Measurements from ENCODE around the gene ASTN2.
"Not testable (repeated sequence)": the region's sequence is repeated elsewhere in the genome, so short reads cannot be mapped to it uniquely, and the experiment has no call there.

ASTN2 gene

GRCh38 chr9:116891424-116891823 is 523.4 kb downstream of the ASTN2 start:
- no peaks in the 10 kb centered on the region for H3K79me2 ChIP-seq (ENCODE audit: control insufficient read depth, low read length)
- no peaks in the 10 kb centered on the region for H3K9me2 ChIP-seq (replicated peaks; ENCODE audit: control insufficient read depth, low read length)
- no peak overlapping the region for H3K27ac ChIP-seq (ENCODE audit: low read depth, low read length)
- no peaks in the 10 kb centered on the region for H3K27me3 ChIP-seq (ENCODE audit: control insufficient read depth, low read length)
- TF ChIP-seq CTCF (IDR thresholded peaks at IDR 0.05; ENCODE audit: low read depth, low read length, poor library complexity, severe bottlenecking) (no peak), EZH2phosphoT487 (IDR thresholded peaks at IDR 0.05; ENCODE audit: borderline replicate concordance, low read length) (no peak)
- no peaks in the 10 kb centered on the region for H3K4me1 ChIP-seq (ENCODE audit: control insufficient read depth, low read length)
- no peaks in the 10 kb centered on the region for H3K9me3 ChIP-seq (ENCODE audit: control insufficient read depth, insufficient read depth, low read length)
- no peak overlapping the region for H3K4me3 ChIP-seq (ENCODE audit: low read length)
- H3F3A ChIP-seq (ENCODE audit: control insufficient read depth, insufficient read depth), result no peaks in the 10 kb centered on the region
- no peak overlapping the region for H3K4me2 ChIP-seq (ENCODE audit: low read length)
- H4K20me1 ChIP-seq (ENCODE audit: control insufficient read depth, insufficient read depth, low read depth, low read length), result no peaks in the 10 kb centered on the region
- H3K36me3 ChIP-seq (ENCODE audit: control insufficient read depth, low read length), result no peaks in the 10 kb centered on the region

- not testable (repeated sequence) for H3K4me2 ChIP-seq (ENCODE audit: low read length); H3K79me2 ChIP-seq (ENCODE audit: control insufficient read depth, low read length); H3K9me3 ChIP-seq (ENCODE audit: control insufficient read depth, insufficient read depth, low read length); H3K9me2 ChIP-seq (replicated peaks; ENCODE audit: control insufficient read depth, low read length); H3K27ac ChIP-seq (ENCODE audit: low read depth, low read length); H3K36me3 ChIP-seq (ENCODE audit: control insufficient read depth, low read length); H3K27me3 ChIP-seq (ENCODE audit: control insufficient read depth, low read length); H3F3A ChIP-seq (ENCODE audit: control insufficient read depth, insufficient read depth); H4K20me1 ChIP-seq (ENCODE audit: control insufficient read depth, insufficient read depth, low read depth, low read length); H3K4me3 ChIP-seq (ENCODE audit: low read length); H3K4me1 ChIP-seq (ENCODE audit: control insufficient read depth, low read length)
Observed at GRCh38 chr9:116888476-116888875, 526.4 kb downstream of the ASTN2 start.

GRCh38 chr9:116888066-116888465 is 526.8 kb downstream of the ASTN2 start:
- H3K4me3 ChIP-seq (ENCODE audit: low read length), result no peak overlapping the region
- H3K27ac ChIP-seq (ENCODE audit: low read depth, low read length), result no peak overlapping the region
- no peaks in the 10 kb centered on the region for H3K79me2 ChIP-seq (ENCODE audit: control insufficient read depth, low read length)
- H3K4me1 ChIP-seq (ENCODE audit: control insufficient read depth, low read length), result no peaks in the 10 kb centered on the region
- no peaks in the 10 kb centered on the region for H3K9me3 ChIP-seq (ENCODE audit: control insufficient read depth, insufficient read depth, low read length)
- no peaks in the 10 kb centered on the region for H3K9me2 ChIP-seq (replicated peaks; ENCODE audit: control insufficient read depth, low read length)
- TF ChIP-seq EZH2phosphoT487 (IDR thresholded peaks at IDR 0.05; ENCODE audit: borderline replicate concordance, low read length) (no peak), CTCF (IDR thresholded peaks at IDR 0.05; ENCODE audit: low read depth, low read length, poor library complexity, severe bottlenecking) (no peak)
- H3K4me2 ChIP-seq (ENCODE audit: low read length), result no peak overlapping the region
- no peaks in the 10 kb centered on the region for H3K36me3 ChIP-seq (ENCODE audit: control insufficient read depth, low read length)
- H3F3A ChIP-seq (ENCODE audit: control insufficient read depth, insufficient read depth), result no peaks in the 10 kb centered on the region
- H3K27me3 ChIP-seq (ENCODE audit: control insufficient read depth, low read length), result no peaks in the 10 kb centered on the region
- H4K20me1 ChIP-seq (ENCODE audit: control insufficient read depth, insufficient read depth, low read depth, low read length), result no peaks in the 10 kb centered on the region

- TF ChIP-seq EZH2phosphoT487 (IDR thresholded peaks at IDR 0.05; ENCODE audit: borderline replicate concordance, low read length) (no peak), CTCF (IDR thresholded peaks at IDR 0.05; ENCODE audit: low read depth, low read length, poor library complexity, severe bottlenecking) (no peak)
- H3K79me2 ChIP-seq (ENCODE audit: control insufficient read depth, low read length), result no peaks in the 10 kb centered on the region
- H3K4me3 ChIP-seq (ENCODE audit: low read length), result no peak overlapping the region
- H3K9me2 ChIP-seq (replicated peaks; ENCODE audit: control insufficient read depth, low read length), result no peaks in the 10 kb centered on the region
- no peak overlapping the region for H3K4me2 ChIP-seq (ENCODE audit: low read length)
- no peaks in the 10 kb centered on the region for H3K9me3 ChIP-seq (ENCODE audit: control insufficient read depth, insufficient read depth, low read length)
- H4K20me1 ChIP-seq (ENCODE audit: control insufficient read depth, insufficient read depth, low read depth, low read length), result no peaks in the 10 kb centered on the region
- H3K27me3 ChIP-seq (ENCODE audit: control insufficient read depth, low read length), result no peaks in the 10 kb centered on the region
- H3F3A ChIP-seq (ENCODE audit: control insufficient read depth, insufficient read depth), result no peaks in the 10 kb centered on the region
- H3K36me3 ChIP-seq (ENCODE audit: control insufficient read depth, low read length), result no peaks in the 10 kb centered on the region
- no peak overlapping the region for H3K27ac ChIP-seq (ENCODE audit: low read depth, low read length)
- no peaks in the 10 kb centered on the region; the same call in 1 of the 2 replicates for H3K4me1 ChIP-seq (ENCODE audit: control insufficient read depth, low read length)
Observed at GRCh38 chr9:116883676-116884075, 531.2 kb downstream of the ASTN2 start.

Measured in DOHH2 (cell line).